BLaER1 treated with 17β-estradiol and CSF1 and Interleukin-3, amounts not matched to agents 10 nM and 100 nM (cell line): ENCODE measurements around the gene SELPLG.
A peak's percentile ranks its signal among the peaks of the same experiment; 100 is the strongest.
"Not testable (repeated sequence)": the region's sequence is repeated elsewhere in the genome, so short reads cannot be mapped to it uniquely, and the experiment has no call there.

ENCODE experiments used
- H3K27ac ChIP-seq, 11 experiments: shearing (Covaris generic); formaldehyde crosslinking; 2 replicates each; pipeline ENCODE4 v1.8.1; 2022
- H3K27me3 ChIP-seq, 11 experiments: shearing (Covaris generic); formaldehyde crosslinking; 2 replicates each; pipeline ENCODE4 v1.8.1; 2022
- H3K36me3 ChIP-seq, 11 experiments: shearing (Covaris generic); formaldehyde crosslinking; 2 replicates each; pipeline ENCODE4 v1.8.1; 2022
- H3K4me1 ChIP-seq, 10 experiments: shearing (Covaris generic); formaldehyde crosslinking; 2 replicates each; pipeline ENCODE4 v1.8.1; 2022
- H3K4me2 ChIP-seq, 11 experiments: shearing (Covaris generic); formaldehyde crosslinking; 2 replicates each; pipeline ENCODE4 v1.8.1; 2022
- H3K4me3 ChIP-seq, 10 experiments: shearing (Covaris generic); formaldehyde crosslinking; 2 replicates each; pipeline ENCODE4 v1.8.1; 2022
- H3K9ac ChIP-seq, 11 experiments: shearing (Covaris generic); formaldehyde crosslinking; 2 replicates each; pipeline ENCODE4 v1.8.1; 2022
- H3K9me3 ChIP-seq, 11 experiments: shearing (Covaris generic); formaldehyde crosslinking; replicated peaks in 1 of 11; 2 replicates each; pipeline ENCODE4 v1.8.1; 2022
- H4K20me1 ChIP-seq, 11 experiments: shearing (Covaris generic); formaldehyde crosslinking; 2 replicates each; pipeline ENCODE4 v1.8.1; 2022
- Cebpa-rat ChIP-seq, 11 experiments: shearing (Covaris generic); IDR thresholded peaks; 2 replicates each; pipeline ENCODE4 v1.8.1; 2022

Gene SELPLG

GRCh38 chr12:108575199-108575912 lies 58.3 kb downstream of the SELPLG start:
- Histone ChIP-seq H3K36me3 (no peaks in the 10 kb centered on the region; a peak in 1 of 22 replicates), H3K4me1 (peaks cover 62 to 95% (median 78%) of the 10 kb centered on the region in 10 experiments), H3K9me3 (no peaks in the 10 kb centered on the region; a peak in 1 of 22 replicates), H3K9ac (peak overlapping the region in 4 of 11 experiments; percentile 2 to 9 (median 5); a peak in 4 of 22 replicates), H3K27ac (peak overlapping the region in 9 of 11 experiments; percentile 30 to 67 (median 43); a peak in 16 of 22 replicates), H3K4me2 (peak overlapping the region; percentile 58 to 75 (median 68)), H4K20me1 (no peaks in the 10 kb centered on the region), H3K4me3 (no peak overlapping the region), H3K27me3 (no peaks in the 10 kb centered on the region)
- TF ChIP-seq Cebpa-rat (IDR thresholded peaks at IDR 0.05), result peak in 3 of 11 experiments; percentile 12 to 56 (median 18); a peak in 1 of 22 replicates

- peaks cover 0 to 10% (median 8%) of the 10 kb centered on the region in 11 experiments; a peak in 14 of 22 replicates for H3K36me3 ChIP-seq
- H4K20me1 ChIP-seq, H3K27me3 ChIP-seq, H3K9me3 ChIP-seq, H3K9ac ChIP-seq, H3K4me3 ChIP-seq: not testable (repeated sequence)
- peak overlapping the region in 10 of 11 experiments; percentile 9 to 75 (median 62); a peak in 18 of 22 replicates for H3K4me2 ChIP-seq
- H3K27ac ChIP-seq, result peak overlapping the region in 1 of 11 experiments; percentile 43; a peak in 1 of 22 replicates
- peaks cover 62 to 94% (median 73%) of the 10 kb centered on the region in 10 experiments for H3K4me1 ChIP-seq
These were observed 59.4 kb downstream of the SELPLG start for GRCh38 chr12:108574276-108574675.

- TF ChIP-seq Cebpa-rat (IDR thresholded peaks at IDR 0.05), result no peak
- H3K27me3 ChIP-seq, result no peaks in the 10 kb centered on the region
- peak overlapping the region in 4 of 11 experiments; percentile 25 to 75 (median 67); a peak in 5 of 22 replicates for H3K4me2 ChIP-seq
- H3K4me3 ChIP-seq, result no peak overlapping the region
- H3K9ac ChIP-seq, result no peak overlapping the region
- no peaks in the 10 kb centered on the region for H3K9me3 ChIP-seq
- peaks cover 65 to 95% (median 78%) of the 10 kb centered on the region in 10 experiments for H3K4me1 ChIP-seq
- peaks cover 5 to 20% (median 17%) of the 10 kb centered on the region in 11 experiments; a peak in 16 of 22 replicates for H3K36me3 ChIP-seq
- peaks cover 0 to 5% (median 0%) of the 10 kb centered on the region in 11 experiments; a peak in 2 of 22 replicates for H4K20me1 ChIP-seq
- H3K27ac ChIP-seq, result no peak overlapping the region
These were observed 60.4 kb downstream of the SELPLG start for GRCh38 chr12:108573317-108573716.

GRCh38 chr12:108572166-108572790 lies 61.4 kb downstream of the SELPLG start:
- peaks cover 71 to 99% (median 88%) of the 10 kb centered on the region in 10 experiments for H3K4me1 ChIP-seq
- H3K4me3 ChIP-seq, result no peak overlapping the region
- H4K20me1 ChIP-seq, result peaks cover 0 to 11% (median 0%) of the 10 kb centered on the region in 11 experiments; a peak in 2 of 22 replicates
- no peak overlapping the region for H3K27ac ChIP-seq
- no peak for TF ChIP-seq Cebpa-rat (IDR thresholded peaks at IDR 0.05)
- H3K36me3 ChIP-seq, result peaks cover 15 to 29% (median 23%) of the 10 kb centered on the region in 11 experiments; a peak in 19 of 22 replicates
- H3K9me3 ChIP-seq, result no peaks in the 10 kb centered on the region
- no peak overlapping the region for H3K9ac ChIP-seq
- H3K4me2 ChIP-seq, result peak overlapping the region in 1 of 11 experiments; percentile 2; a peak in 2 of 22 replicates
- no peaks in the 10 kb centered on the region for H3K27me3 ChIP-seq
